Gastrocnemius medialis (tissue), 4 donors: ENCODE data around the gene SLC25A3.
"Not testable (repeated sequence)": the region's sequence is repeated elsewhere in the genome, so short reads cannot be mapped to it uniquely, and the experiment has no call there.

Experiments used
- POLR2A ChIP-seq, 2 donors: fragments of 450-650 bp; IDR thresholded peaks; one replicate each; pipeline ENCODE4 v1.6.1; 2017; ENCODE audit warnings: antibody characterized with exemption in 2 of 2, mild to moderate bottlenecking in 2 of 2, moderate library complexity in 2 of 2
- TF ChIP-seq, protein P1 (sequence below), 5 experiments: fragments of 450-650 bp in 3 of 5; fragments of 200-600 bp in 2 of 5; sonication (generic) in 2 of 5; IDR thresholded peaks in 4 of 5; conservative IDR thresholded peaks in 1 of 5; 1 replicate in 4 of 5; 2 replicates in 1 of 5; pipeline ENCODE4 v1.5.1; 2016 to 2019; ENCODE audit warnings: antibody characterized with exemption in 5 of 5, mild to moderate bottlenecking in 3 of 5, moderate library complexity in 3 of 5

DNA sequence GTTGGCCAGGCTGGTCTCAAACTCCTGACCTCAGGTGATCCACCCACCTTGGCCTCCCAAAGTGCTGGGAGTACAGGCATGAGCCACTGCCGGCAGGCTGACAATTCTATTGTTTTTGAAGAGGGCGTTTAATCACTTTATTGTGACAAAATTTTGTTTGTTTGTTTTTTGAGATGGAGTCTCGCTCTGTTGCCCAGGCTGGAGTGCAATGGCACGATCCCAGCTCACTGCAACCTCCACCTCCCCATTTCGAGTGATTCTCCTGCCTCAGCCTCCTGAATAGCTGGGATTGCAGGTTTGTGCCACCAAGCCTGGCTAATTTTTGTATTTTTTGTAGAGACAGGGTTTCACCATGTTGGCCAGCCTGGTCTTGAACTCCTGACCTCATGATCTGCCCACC lies 49.3 kb downstream of the SLC25A3 start:
- TF ChIP-seq, protein P1, sequence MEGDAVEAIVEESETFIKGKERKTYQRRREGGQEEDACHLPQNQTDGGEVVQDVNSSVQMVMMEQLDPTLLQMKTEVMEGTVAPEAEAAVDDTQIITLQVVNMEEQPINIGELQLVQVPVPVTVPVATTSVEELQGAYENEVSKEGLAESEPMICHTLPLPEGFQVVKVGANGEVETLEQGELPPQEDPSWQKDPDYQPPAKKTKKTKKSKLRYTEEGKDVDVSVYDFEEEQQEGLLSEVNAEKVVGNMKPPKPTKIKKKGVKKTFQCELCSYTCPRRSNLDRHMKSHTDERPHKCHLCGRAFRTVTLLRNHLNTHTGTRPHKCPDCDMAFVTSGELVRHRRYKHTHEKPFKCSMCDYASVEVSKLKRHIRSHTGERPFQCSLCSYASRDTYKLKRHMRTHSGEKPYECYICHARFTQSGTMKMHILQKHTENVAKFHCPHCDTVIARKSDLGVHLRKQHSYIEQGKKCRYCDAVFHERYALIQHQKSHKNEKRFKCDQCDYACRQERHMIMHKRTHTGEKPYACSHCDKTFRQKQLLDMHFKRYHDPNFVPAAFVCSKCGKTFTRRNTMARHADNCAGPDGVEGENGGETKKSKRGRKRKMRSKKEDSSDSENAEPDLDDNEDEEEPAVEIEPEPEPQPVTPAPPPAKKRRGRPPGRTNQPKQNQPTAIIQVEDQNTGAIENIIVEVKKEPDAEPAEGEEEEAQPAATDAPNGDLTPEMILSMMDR (IDR thresholded peaks at IDR 0.05 in 4 of 5, conservative IDR thresholded peaks at IDR 0.05 in 1 of 5): not testable (repeated sequence)
- TF ChIP-seq POLR2A (IDR thresholded peaks at IDR 0.05): not testable (repeated sequence)
